Lung (tissue), 12 donors: ENCODE data around the gene NISCH. TPM values are rescaled to one million over a fixed set of nuclear protein-coding genes. Genes with fewer than 3 reads are reported as not detected.
A peak's percentile ranks its signal among the peaks of the same experiment; 100 is the strongest.

Source experiments
- ATAC-seq: fragments of 200-7000 bp; cut with Tn5 transposase; one replicate; pipeline ENCODE4 v1.9.1; 2020; ENCODE audit warnings: moderate number of reproducible peaks; ENCODE audit not compliant: insufficient read depth, low FRiP score
- DNase-seq, 3 donors: peaks; one replicate each; pipeline ENCODE4 v3.0.0-alpha.2; 2013 to 2017
- H3K27ac ChIP-seq, 2 donors: one replicate each; pipeline ENCODE4 v1.5.1; 2013; ENCODE audit warnings: mild to moderate bottlenecking in 2 of 2, moderate library complexity in 2 of 2, control low read depth in 1 of 2, inconsistent platforms in 1 of 2, low read depth in 1 of 2, low read length in 1 of 2
- H3K27me3 ChIP-seq, 3 donors: one replicate each; pipeline ENCODE4 v1.5.1; 2013; ENCODE audit warnings: low read length in 2 of 3; ENCODE audit not compliant: control insufficient read depth in 3 of 3, insufficient read depth in 3 of 3
- H3K36me3 ChIP-seq, 4 donors: one replicate each; pipeline ENCODE4 v1.5.1; 2013; ENCODE audit warnings: low read length in 4 of 4, mild to moderate bottlenecking in 1 of 4, moderate library complexity in 1 of 4; ENCODE audit not compliant: control insufficient read depth in 4 of 4, insufficient read depth in 4 of 4
- H3K4me1 ChIP-seq, 5 donors: one replicate each; pipeline ENCODE4 v1.5.1; 2013; ENCODE audit warnings: low read length in 5 of 5, mild to moderate bottlenecking in 2 of 5, moderate library complexity in 1 of 5; ENCODE audit not compliant: control insufficient read depth in 5 of 5, insufficient read depth in 5 of 5
- H3K4me3 ChIP-seq: one replicate; pipeline ENCODE4 v1.5.1; 2013; ENCODE audit warnings: mild to moderate bottlenecking, control low read depth, moderate library complexity
- H3K9ac ChIP-seq, 2 donors: one replicate each; pipeline ENCODE4 v1.5.1; 2013; ENCODE audit warnings: low read length in 2 of 2, control low read depth in 1 of 2; ENCODE audit not compliant: insufficient read depth in 1 of 2
- H3K9me3 ChIP-seq, 4 donors: one replicate each; pipeline ENCODE4 v1.5.1; 2013; ENCODE audit warnings: low read length in 3 of 4, mild to moderate bottlenecking in 1 of 4, moderate library complexity in 1 of 4; ENCODE audit not compliant: control insufficient read depth in 4 of 4, insufficient read depth in 3 of 4
- WGBS, 2 donors: extraction: QIAGEN DNeasy Blood & Tissue Kit; methylation state at CpG; one replicate each; pipeline ENCODE4 v1.1.7; 2013; 5-methylcytosine and 5-hydroxymethylcytosine counted together
- polyA plus RNA-seq, 2 donors: library from polyadenylated mRNA; stranded (reverse); fragments of 200-250 nt; gene quantifications; one replicate each; pipeline ENCODE4 v1.2.1, GENCODE V29; 2013
- total RNA-seq, 2 donors: library from RNA; depleted of rRNA in 1 of 2; stranded (reverse); fragments of >200 nt in 1 of 2; gene quantifications; one replicate each; pipeline ENCODE4 v1.2.1, GENCODE V29; 2014 to 2021
- TF ChIP-seq, protein P1 (sequence below): IDR thresholded peaks from 2 replicates; pipeline ENCODE4 v1.5.1; 2012; ENCODE audit warnings: mild to moderate bottlenecking; ENCODE audit errors: control extremely low read depth, extremely low read depth
- donor health status: control.
- donor health status: control.
- donor health status: Bipolar disorder and iron deficiency.
- donor health status: healthy.
- donor health status: DM: yes; HTN: yes; CAD: no.

NISCH gene
- total and polyA plus RNA-seq, 4 donors = 37.8 to 127 (median 63.7) TPM

DNA sequence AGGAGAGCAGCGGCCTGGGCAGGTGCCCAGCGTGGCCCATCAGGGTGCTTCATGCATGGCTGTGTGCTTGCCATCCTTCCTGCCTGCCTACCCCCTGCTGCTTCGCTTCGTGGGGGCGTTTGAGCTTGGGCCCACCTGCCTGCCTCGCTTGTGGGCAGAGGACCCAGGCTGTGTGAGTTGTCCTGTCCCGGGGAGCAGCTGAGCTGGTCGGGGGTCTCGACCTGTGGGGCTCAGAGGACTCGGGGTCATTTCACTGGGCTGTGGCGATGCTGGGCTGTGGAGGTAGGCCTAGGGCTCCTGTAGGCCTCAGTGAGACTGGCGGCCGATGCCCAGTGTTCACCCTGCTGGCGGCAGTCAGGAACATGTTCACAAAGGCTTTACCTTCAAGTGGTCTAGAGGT is 27.7 kb downstream of the NISCH start:
- Histone ChIP-seq H3K27ac (peak overlapping the region in 1 of 2 donors; percentile 17), H3K36me3 (peaks cover 15 to 80% (median 52%) of the 10 kb centered on the region in 4 donors), H3K4me1 (peaks cover 0 to 20% (median 5%) of the 10 kb centered on the region in 5 donors), H3K9me3 (no peaks in the 10 kb centered on the region), H3K27me3 (no peaks in the 10 kb centered on the region), H3K4me3 (no peak overlapping the region), H3K9ac (peak overlapping the region in 1 of 2 donors; percentile 34)
- TF ChIP-seq, protein P1, sequence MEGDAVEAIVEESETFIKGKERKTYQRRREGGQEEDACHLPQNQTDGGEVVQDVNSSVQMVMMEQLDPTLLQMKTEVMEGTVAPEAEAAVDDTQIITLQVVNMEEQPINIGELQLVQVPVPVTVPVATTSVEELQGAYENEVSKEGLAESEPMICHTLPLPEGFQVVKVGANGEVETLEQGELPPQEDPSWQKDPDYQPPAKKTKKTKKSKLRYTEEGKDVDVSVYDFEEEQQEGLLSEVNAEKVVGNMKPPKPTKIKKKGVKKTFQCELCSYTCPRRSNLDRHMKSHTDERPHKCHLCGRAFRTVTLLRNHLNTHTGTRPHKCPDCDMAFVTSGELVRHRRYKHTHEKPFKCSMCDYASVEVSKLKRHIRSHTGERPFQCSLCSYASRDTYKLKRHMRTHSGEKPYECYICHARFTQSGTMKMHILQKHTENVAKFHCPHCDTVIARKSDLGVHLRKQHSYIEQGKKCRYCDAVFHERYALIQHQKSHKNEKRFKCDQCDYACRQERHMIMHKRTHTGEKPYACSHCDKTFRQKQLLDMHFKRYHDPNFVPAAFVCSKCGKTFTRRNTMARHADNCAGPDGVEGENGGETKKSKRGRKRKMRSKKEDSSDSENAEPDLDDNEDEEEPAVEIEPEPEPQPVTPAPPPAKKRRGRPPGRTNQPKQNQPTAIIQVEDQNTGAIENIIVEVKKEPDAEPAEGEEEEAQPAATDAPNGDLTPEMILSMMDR = no peak
- DNase-seq (peak in 1 of 3 donors; percentile 25), ATAC-seq (no peak)
- WGBS, 2 donors = 88 to 90% methylated on average over 14 of the region's 14 CpGs

DNA sequence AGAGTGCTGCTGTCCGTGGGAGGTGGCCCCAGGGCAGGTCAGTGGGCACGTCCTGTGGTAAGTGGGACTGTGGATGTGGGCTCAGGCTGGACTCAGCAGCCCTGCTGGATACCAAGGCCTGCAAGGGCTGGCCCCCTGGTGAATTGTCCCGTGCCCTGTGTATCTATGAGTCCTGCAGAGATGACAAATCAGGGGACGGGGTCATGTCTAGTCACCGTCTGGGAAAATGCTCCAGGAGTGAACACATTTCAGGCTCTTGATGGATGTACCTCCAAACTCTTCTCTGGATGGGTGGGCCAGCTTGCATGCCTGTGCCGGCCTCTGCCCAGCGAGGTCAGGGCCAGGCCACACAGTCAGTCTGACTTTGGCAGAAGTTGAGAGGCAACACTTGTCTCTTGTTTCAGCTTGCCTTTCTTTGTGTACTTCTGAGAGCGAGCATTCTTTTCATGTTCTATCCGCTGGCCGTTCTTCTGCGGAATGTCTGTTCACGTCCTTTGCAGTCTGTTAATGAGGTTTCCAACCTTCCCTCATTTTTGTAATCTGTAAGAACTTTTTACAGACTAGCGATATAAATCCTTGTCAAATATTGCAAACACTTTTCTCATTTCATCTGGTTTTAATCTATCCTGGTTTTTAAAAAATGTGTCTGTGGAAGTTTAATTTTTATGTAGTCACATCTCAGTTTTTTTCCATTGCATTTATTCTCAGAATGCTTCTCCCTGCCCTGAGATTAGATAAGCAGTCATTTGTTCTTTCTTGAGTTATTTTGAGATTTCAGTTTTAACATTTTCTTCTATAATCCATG is 28.4 kb downstream of the NISCH start:
- DNase-seq = peak; percentile 70 to 79 (median 75)
- Histone ChIP-seq H3K4me1 (peaks cover 0 to 20% (median 5%) of the 10 kb centered on the region in 5 donors), H3K9ac (peak overlapping the region in 1 of 2 donors; percentile 34), H3K9me3 (no peaks in the 10 kb centered on the region), H3K4me3 (no peak overlapping the region), H3K36me3 (peaks cover 13 to 79% (median 48%) of the 10 kb centered on the region in 4 donors), H3K27me3 (no peaks in the 10 kb centered on the region), H3K27ac (peak overlapping the region in 1 of 2 donors; percentile 3)
- 76 to 91% methylated on average over 13 of the region's 13 CpGs for WGBS, 2 donors
- no peak for ATAC-seq
- TF ChIP-seq, protein P1 = no peak

DNA sequence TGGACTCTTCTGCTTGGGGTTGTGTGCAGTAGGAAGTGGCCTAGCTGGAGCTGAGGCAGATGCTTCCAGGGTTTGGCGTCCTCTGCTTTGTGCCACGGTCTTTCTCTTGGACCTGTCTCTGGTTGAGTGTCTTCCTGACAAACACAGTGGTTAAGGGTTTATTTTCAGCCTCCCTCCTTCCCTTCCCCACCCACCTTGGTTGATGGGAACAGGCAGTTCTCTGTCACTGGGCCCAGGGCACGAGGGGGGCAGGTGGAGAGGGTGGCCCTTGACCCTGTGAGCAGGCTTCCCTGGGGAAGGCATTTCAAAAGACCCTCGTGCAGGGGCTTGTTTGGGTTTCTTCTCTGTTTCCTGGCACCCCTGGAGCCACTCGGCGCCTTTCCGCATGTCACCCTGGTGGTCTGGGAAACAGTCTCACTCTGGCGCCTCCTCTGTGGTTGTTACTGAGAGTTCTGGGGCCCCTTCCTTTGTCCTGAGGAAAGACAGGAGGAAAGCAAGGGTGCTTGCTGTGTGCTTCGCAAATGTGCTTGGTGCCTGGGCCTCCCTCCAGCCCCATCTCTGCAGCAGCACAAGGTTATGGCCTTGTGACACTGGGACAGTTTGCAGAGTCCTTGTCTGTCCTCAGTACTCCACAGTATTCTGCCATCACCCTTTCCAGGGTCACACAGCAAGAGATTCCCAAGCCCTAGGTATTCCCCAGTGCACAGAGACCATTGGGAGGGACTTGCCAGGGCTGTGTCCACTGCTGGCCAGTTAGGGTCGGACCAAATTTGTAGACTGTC is 29.5 kb downstream of the NISCH start:
- peaks cover 6 to 79% (median 47%) of the 10 kb centered on the region in 4 donors for H3K36me3 ChIP-seq
- H3K4me1 ChIP-seq = peaks cover 0 to 23% (median 11%) of the 10 kb centered on the region in 5 donors
- DNase-seq (no peak), ATAC-seq (no peak)
- TF ChIP-seq, protein P1 = no peak
- H3K9me3 ChIP-seq = no peaks in the 10 kb centered on the region
- no peak overlapping the region for H3K4me3 ChIP-seq
- H3K9ac ChIP-seq = peak overlapping the region in 1 of 2 donors; percentile 13
- no peaks in the 10 kb centered on the region for H3K27me3 ChIP-seq
- peak overlapping the region in 1 of 2 donors; percentile 37 for H3K27ac ChIP-seq
- 70 to 80% methylated on average over 10 of the region's 10 CpGs for WGBS, 2 donors
